Sciatic nerve (tissue), 2 donors: ENCODE measurements around the gene IER2. TPM values are rescaled to one million over a fixed set of nuclear protein-coding genes. Genes with fewer than 3 reads are reported as not detected.

Experiments
- ATAC-seq: fragments of 200-7000 bp; cut with Tn5 transposase; one replicate; pipeline ENCODE4 v1.9.1; 2020; ENCODE audit warnings: mild to moderate bottlenecking, moderate library complexity
- DNase-seq: peaks from one replicate; pipeline ENCODE4 v3.0.0-alpha.2; 2020; ENCODE audit warnings: low spot score
- intact Hi-C: fragments of 100-400 bp; cut with DNase I; formaldehyde crosslinking; loops from one replicate; pipeline ENCODE4 v1.14.2; 2022
- total RNA-seq: library from RNA; stranded (reverse); fragmentation: NEBNext Ultra II Directional; extraction: Animal tissue kit (Norgen Biotek cat#: 25700); gene quantifications from one replicate; pipeline ENCODE4 v1.2.1, GENCODE V29; 2021
- donor health status: DM: no; HTN: no; CAD: no.
- donor health status: DM: no; HTN: no; CAD: no.

Gene IER2
- total RNA-seq, 1 donor from 2014 or later: 102 TPM

DNA sequence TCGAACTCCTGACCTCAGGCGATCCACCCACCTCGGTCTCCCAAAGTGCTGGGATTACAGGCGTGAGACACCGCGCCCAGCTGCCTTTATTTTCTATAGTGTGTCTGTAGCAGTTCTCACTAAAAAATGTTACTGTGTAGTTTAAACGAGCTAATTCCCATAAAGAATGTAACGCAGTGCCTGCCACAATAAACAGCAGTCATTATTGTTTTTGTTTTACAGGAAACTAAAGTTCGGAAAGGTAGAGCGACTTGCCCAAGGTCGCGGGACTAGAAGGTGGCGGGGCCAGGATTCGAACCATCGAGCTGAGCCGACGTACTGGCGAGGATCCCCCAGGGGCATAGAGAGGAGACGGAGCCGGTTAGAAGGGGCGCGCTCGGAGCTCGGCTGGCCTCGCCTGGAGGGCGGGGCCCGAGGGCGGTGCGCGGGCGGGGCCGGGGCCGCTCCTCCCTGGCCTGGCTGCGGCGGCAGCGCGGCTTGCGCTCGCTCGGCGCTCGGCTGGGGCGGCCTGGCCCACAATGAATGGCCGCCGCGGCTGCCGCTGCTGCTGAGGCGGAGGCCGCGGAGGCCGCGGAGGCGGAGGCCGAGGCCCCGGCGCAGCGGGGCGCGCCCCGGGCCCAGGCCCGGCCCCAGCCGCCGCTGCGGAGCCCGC is 32.3 kb upstream of the IER2 start, which contains the start of gene NACC1:
Gene NACC1 (plus strand): TSS at position 493 of the 652 bp plus-strand sequence. CDS start 16,944 bp downstream, outside the sequence.
- peak; percentile 95 for ATAC-seq
- DNase-seq: peak; percentile 91
- intact Hi-C loops: loop anchor here (2.0 kb wide), 1 partner anchor 31 kb away; no protein-coding TSS in a partner anchor

DNA sequence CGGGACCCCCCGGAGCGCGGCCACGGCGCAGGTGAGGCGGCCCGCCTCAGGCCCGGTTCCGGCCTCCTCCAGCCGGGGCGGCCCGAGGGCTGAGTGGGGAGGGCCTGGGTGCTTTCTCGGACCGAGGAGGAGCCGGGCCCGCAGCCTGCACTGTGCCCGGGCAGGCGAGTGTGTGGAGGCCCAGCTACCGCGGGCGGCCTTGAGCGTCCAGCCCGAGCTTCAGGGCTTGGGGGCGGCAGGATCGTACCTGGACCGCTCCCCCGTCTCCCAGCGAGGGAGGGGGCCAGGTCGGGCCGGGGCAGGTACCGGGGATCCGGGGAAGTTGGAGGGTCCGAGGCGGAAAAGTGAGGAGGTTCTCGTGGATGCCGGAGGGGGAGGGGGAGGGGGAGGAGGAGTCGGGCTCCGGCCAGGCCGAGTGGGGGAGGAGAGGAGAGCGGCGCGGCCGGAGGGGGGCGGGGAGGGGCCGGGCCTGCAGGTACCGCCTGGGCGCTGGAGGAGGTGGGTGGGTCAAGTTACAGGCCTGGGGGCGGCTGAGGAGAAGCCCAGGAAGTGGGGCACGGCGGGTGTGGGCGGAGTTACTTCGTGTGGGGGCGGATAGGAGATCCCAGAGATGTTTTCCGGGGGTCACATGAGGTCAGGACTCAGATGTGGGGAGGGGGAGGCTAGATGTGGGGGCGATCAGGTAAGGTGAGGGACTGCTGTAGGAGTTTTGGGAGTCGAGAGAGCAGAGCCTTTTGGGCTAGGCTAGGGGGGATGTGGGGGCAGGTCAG is 31.6 kb upstream of the IER2 start:
- ATAC-seq: no peak
- peak; percentile 77 for DNase-seq
- intact Hi-C loops: no loop called here

GRCh38 chr19:13119627-13120026 is 30.6 kb upstream of the IER2 start:
- intact Hi-C loops: no loop called here
- ATAC-seq (no peak), DNase-seq (no peak)

DNA sequence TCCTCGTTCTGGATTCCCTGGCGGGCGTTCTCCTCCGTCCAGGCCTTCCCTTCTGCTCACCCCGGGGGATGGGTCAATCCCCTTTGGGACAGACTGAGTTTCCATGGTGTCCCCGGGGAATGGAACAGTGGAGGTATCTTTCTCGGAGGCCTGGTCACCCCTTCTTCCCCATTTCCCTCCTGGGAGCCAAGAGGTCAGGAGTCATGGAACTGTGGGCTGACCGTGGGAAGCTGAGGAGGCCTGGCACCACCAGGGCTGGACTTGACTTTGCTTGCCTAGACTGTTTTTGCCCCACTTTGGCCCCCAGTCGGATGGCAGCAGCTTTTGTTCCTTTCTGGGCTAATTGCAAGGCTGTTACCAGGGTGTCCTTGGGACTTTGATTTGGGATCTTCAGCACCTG is 30.2 kb upstream of the IER2 start:
- no peak for DNase-seq
- intact Hi-C loops: no loop called here
- ATAC-seq: no peak

GRCh38 chr19:13120817-13121216 is 29.4 kb upstream of the IER2 start:
- intact Hi-C loops: no loop called here
- ATAC-seq (no peak), DNase-seq (no peak)

DNA sequence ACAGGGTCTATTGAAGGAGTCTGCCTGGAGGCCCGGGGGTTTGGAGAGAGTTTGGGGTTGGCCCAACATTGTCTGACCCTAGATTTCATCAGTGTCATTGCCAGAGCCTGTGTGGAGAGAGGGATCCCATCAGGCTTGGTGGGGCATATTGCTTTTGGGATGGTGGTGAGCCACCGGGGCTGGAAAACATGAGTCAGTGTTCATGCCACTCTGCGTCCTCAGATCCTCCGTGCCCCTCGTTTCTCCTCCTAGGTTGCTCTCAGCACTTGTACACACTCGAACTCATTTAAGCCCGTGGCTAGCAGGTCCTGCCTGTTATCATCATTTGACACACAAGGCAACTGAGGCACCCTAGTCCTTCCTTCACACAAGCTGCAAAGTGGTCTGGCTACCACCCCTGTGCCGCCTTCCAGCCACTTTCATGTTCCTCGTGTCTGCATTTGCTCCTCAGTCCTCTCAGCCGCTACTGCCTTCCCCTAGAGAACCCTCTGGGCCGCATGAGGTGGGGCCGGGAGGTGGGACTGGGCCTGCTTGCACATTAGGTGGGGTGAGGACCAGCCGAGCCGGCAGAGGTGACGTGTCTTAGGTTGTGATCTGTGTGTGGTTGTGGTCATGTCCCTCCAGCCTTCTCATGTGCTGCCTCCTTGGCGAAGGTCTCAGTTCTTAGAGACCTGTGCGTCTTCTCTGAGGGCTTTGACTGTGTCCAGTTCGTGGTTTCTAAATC is 28.5 kb upstream of the IER2 start:
- intact Hi-C loops: no loop called here
- ATAC-seq: no peak
- DNase-seq: no peak

DNA sequence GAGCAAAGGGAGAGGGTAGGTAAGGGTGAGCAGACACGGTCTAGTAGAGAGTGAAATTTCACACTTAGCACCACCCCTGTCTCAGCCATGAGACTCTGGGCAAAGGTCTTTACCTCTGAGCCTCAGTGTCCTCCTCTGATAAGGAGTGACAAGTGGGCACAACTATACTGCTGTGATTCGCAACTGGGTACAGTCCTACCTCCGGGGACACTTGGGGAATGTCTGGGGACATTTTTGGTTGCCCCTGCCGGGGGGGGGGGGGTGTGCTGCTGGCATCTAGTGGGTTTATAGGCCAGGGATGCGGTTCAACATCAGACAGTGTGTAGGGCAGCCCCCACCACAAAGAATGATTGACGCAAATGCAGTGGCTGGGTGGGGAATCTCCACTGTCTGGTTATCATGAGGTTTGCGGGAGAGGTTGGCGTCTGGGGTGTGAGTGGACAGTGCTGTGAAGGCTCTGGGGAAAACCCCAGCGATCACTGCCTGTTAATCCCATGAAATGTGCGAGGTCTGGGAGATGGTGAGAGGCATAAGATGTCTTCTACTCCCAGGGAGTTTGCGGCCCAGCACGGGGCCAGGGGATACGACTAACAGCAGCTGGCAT is 27.8 kb upstream of the IER2 start:
- DNase-seq (no peak), ATAC-seq (no peak)
- intact Hi-C loops: no loop called here

GRCh38 chr19:13122980-13123957 is 26.9 kb upstream of the IER2 start:
- intact Hi-C loops: no loop called here

GRCh38 chr19:13127051-13127450 is 23.2 kb upstream of the IER2 start:
- intact Hi-C loops: no loop called here
- ATAC-seq: no peak
- no peak for DNase-seq

More at GRCh38 chr19:13122980-13123957, 26.9 kb upstream of the IER2 start:
- ATAC-seq (no peak), DNase-seq (no peak)

GRCh38 chr19:13127811-13128575 is 22.2 kb upstream of the IER2 start:
- ATAC-seq: no peak
- intact Hi-C loops: no loop called here
- no peak for DNase-seq

GRCh38 chr19:13128583-13128982 is 21.6 kb upstream of the IER2 start:
- DNase-seq (no peak), ATAC-seq (no peak)
- intact Hi-C loops: no loop called here

GRCh38 chr19:13129384-13129783 is 20.8 kb upstream of the IER2 start:
- ATAC-seq (no peak), DNase-seq (no peak)
- intact Hi-C loops: no loop called here

DNA sequence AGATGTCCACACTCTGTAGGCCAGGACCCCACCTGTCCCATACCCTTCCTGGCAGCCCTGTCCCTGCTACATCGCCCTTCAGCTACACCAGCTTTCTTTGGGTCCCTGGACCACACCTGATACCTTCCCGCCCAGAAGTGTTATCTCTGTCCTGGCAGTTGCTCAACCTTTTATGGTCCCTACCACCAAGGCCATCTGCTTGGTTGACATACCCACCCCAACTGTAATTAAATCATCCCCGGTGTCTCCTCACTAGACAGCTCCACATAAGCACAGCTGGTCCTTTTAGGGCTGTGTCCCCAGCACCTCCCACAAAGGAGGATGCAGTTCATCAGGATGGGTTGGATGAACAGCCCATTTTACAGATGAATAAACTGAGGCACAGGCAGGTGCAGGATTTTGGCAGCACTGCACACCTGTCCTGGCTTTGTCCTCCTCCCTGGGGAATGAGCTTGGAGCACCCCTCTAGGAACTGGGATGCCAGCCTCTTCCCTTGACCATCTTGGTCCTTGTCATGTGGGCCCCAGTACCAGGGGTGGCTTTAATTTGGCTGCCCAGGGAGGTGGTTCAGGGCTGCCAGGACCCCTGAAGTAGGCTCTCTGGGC is 19.2 kb upstream of the IER2 start:
- DNase-seq: no peak
- intact Hi-C loops: no loop called here
- ATAC-seq: no peak

DNA sequence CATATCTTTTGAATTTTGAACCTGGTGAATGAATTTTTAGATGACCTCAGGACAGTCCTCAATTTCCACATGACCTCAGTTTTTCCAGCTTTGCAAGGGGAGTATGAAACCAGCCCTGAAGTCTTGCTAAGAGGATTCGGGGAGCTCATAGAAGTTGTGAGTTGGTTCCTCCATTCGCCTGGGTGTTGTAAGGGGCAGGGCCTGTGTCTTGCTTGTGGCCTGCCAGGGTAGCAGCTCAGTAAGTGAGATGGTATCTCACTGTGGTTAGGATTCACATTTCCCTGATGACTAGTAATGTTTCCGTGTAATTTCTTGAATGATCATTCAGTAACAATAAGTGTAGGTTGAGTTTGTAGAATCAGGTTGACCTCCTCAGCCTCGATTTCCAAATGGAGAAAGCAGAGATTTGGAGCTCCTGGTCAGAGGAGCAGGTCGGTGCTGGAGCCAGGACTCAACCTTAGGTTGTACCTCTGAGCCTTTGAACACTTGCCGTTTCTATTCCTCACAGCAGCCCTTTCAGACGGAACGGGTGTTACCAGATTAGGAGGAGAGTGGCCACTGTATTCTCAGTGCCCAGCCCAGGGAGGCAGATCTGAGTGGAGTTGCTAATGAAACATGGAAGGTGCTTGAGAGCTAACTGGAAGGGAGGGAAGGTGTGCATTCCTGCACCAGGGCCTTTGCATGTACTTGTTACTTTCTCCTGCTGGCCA is 17.6 kb upstream of the IER2 start:
- intact Hi-C loops: no loop called here
- ATAC-seq (no peak), DNase-seq (no peak)

DNA sequence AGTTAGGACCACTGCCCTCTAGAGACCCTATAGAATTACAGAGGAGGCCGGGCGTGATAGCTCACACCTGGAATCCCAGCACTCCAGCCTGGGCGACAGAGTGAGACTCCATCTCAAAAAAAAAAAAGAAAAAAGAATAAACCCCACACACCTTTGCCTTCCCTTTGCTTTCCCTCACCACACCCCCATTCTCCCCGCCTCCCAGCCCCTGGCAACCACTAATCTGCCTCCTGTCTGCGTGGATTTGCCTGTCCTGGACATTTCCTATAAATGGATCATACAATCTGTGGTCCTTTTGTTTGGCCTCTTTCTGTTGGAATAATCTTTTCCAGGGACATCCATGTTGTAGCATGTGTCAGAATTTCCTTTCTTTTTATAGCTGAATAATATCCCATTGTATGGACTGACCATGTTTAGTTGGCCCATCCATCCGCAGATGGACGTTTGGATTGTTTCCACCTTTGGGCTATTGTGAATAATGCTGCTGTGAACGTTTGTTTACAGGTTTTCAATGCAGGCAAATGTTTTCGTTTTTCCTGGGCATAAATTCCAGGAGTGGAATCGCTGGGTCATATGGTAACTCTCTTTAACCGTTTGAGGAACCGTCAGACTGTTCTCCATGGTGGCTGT is 16.9 kb upstream of the IER2 start:
- DNase-seq (no peak), ATAC-seq (no peak)
- intact Hi-C loops: no loop called here

- intact Hi-C loops: no loop called here
- no peak for DNase-seq
- ATAC-seq: no peak
Measured at GRCh38 chr19:13134626-13135025, 15.6 kb upstream of the IER2 start.
